Endothelial cell of umbilical vein (primary cell): ENCODE results near the gene PDSS2. TPM values are rescaled to one million over a fixed set of nuclear protein-coding genes. Genes with fewer than 3 reads are reported as not detected.
"Not testable (repeated sequence)": the region's sequence is repeated elsewhere in the genome, so short reads cannot be mapped to it uniquely, and the experiment has no call there.

ENCODE experiments used
- BruUV-seq: library from RNA; stranded (reverse); fragments of 400-500 nt; replicated peaks from 2 replicates; lab custom pipeline; 2021; lab: Mats Ljungman, UMichigan
- CTCF ChIA-PET: fragments of 300-600, 350-600 bp; sonication (Branson Sonifier 250); formaldehyde crosslinking; loops from one replicate; lab custom pipeline; 2021; ENCODE audit warnings: antibody characterized with exemption, inconsistent platforms; lab: Charles Lee
- POLR2A ChIA-PET: fragments of 300-600, 350-600 bp; sonication (Branson Sonifier 250); formaldehyde crosslinking; loops from one replicate; lab custom pipeline; 2021; ENCODE audit warnings: antibody characterized with exemption, inconsistent platforms; lab: Charles Lee
- DNase-seq: peaks from one replicate; pipeline ENCODE4 v3.0.0-alpha.2; 2011; ENCODE audit warnings: low read depth, low spot score
- FAIRE-seq: peaks from 2 replicates; lab custom pipeline; 2011; peaks lifted over from hg19 to GRCh38; lab: Jason Lieb, UNC
- H2AFZ ChIP-seq: 2 replicates; pipeline ENCODE4 v1.6.0; 2012; ENCODE audit warnings: low read depth, low read length, control low read depth, inconsistent platforms
- H3K27ac ChIP-seq: 2 replicates; pipeline ENCODE4 v1.5.1; 2011; ENCODE audit warnings: low read depth, mild to moderate bottlenecking, control low read depth, low read length, moderate library complexity; ENCODE audit not compliant: insufficient read depth
- H3K27me3 ChIP-seq, 2 experiments: 2 replicates each; pipeline versions ENCODE4 v1.6.0 to v1.6.1; 2011; ENCODE audit warnings: low read length in 2 of 2, mixed read lengths in 1 of 2; ENCODE audit not compliant: control insufficient read depth in 2 of 2, insufficient read depth in 2 of 2
- H3K36me3 ChIP-seq, 2 experiments: 2 replicates in 1 of 2; 3 replicates in 1 of 2; pipeline ENCODE4 v1.5.1; 2011; ENCODE audit warnings: low read length in 2 of 2, mild to moderate bottlenecking in 1 of 2, moderate library complexity in 1 of 2; ENCODE audit not compliant: control insufficient read depth in 2 of 2, insufficient read depth in 2 of 2; ENCODE audit errors: extremely low read depth in 1 of 2
- H3K4me1 ChIP-seq: 3 replicates; pipeline ENCODE4 v1.5.1; 2011; ENCODE audit warnings: mild to moderate bottlenecking, low read length; ENCODE audit not compliant: control insufficient read depth, insufficient read depth; ENCODE audit errors: extremely low read depth
- H3K4me2 ChIP-seq: 2 replicates; pipeline ENCODE4 v1.6.1; 2011; ENCODE audit warnings: low read length, control low read depth, mixed read lengths; ENCODE audit not compliant: insufficient read depth
- H3K4me3 ChIP-seq, 3 experiments: fragments of 200-600 bp in 1 of 3; sonication (generic), shearing (Covaris generic) in 1 of 3; replicated peaks in 1 of 3; 2 replicates each; pipeline ENCODE4 v1.5.1; 2011 to 2016; ENCODE audit warnings: control low read depth in 3 of 3, low read length in 3 of 3, mild to moderate bottlenecking in 2 of 3, inconsistent platforms in 1 of 3, low read depth in 1 of 3, moderate library complexity in 1 of 3; ENCODE audit not compliant: insufficient read depth in 1 of 3
- H3K79me2 ChIP-seq: 2 replicates; pipeline ENCODE4 v1.6.0; 2012; ENCODE audit warnings: low read length, inconsistent platforms; ENCODE audit not compliant: control insufficient read depth, insufficient read depth
- H3K9ac ChIP-seq: replicated peaks from 2 replicates; pipeline ENCODE3; 2011; ENCODE audit warnings: low read length, control low read depth; ENCODE audit not compliant: insufficient read depth; ENCODE audit errors: extremely low read depth
- H3K9me1 ChIP-seq: replicated peaks from 3 replicates; pipeline ENCODE4 v1.6.0; 2011; ENCODE audit warnings: mild to moderate bottlenecking, low read length; ENCODE audit not compliant: control insufficient read depth, insufficient read depth; ENCODE audit errors: extremely low read depth
- H3K9me3 ChIP-seq: replicated peaks from 2 replicates; pipeline ENCODE4 v1.5.1; 2012; ENCODE audit warnings: low read length, inconsistent platforms; ENCODE audit not compliant: control insufficient read depth, insufficient read depth
- H4K20me1 ChIP-seq: replicated peaks from 2 replicates; pipeline ENCODE3; 2011; ENCODE audit warnings: mild to moderate bottlenecking, low read length; ENCODE audit not compliant: control insufficient read depth, insufficient read depth; ENCODE audit errors: extremely low read depth
- EZH2 ChIP-seq: IDR thresholded peaks from 2 replicates; pipeline ENCODE4 v1.6.1; 2012; ENCODE audit warnings: borderline replicate concordance, low read depth, mild to moderate bottlenecking, moderate library complexity, low read length, inconsistent platforms; ENCODE audit not compliant: severe bottlenecking
- FOS ChIP-seq: IDR thresholded peaks from 2 replicates; pipeline ENCODE4 v1.6.1; 2011; ENCODE audit warnings: mild to moderate bottlenecking, low read length, moderate library complexity, borderline replicate concordance; ENCODE audit not compliant: insufficient read depth
- GATA2 ChIP-seq: IDR thresholded peaks from 2 replicates; pipeline ENCODE4 v1.7.0; 2011; ENCODE audit warnings: low read depth, mild to moderate bottlenecking, moderate library complexity, mixed read lengths, low read length; ENCODE audit not compliant: insufficient read length, insufficient read depth
- JUN ChIP-seq: IDR thresholded peaks from 2 replicates; pipeline ENCODE4 v1.6.1; 2011; ENCODE audit warnings: borderline replicate concordance, low read depth; ENCODE audit not compliant: insufficient read length, insufficient read depth
- MYC ChIP-seq: IDR thresholded peaks from one replicate; pipeline ENCODE4 v1.6.1; 2011; ENCODE audit warnings: mild to moderate bottlenecking, low read depth, low read length
- POLR2A ChIP-seq: IDR thresholded peaks from 2 replicates; pipeline ENCODE4 v1.6.1; 2012; ENCODE audit warnings: low read depth, mild to moderate bottlenecking, control low read depth, low read length
- POLR2AphosphoS5 ChIP-seq: IDR thresholded peaks from 2 replicates; pipeline ENCODE4 v1.6.1; 2012; ENCODE audit warnings: low read depth, mild to moderate bottlenecking, control low read depth, low read length, moderate library complexity; ENCODE audit not compliant: insufficient read depth
- dilution Hi-C: fragments of 300-500 bp; cut with MboI; formaldehyde crosslinking; loops from one replicate; pipeline ENCODE4 v1.15.0; 2019; ENCODE audit warnings: low sequenced_read_pairs; ENCODE audit not compliant: extremely low pct_ligation_motif_present
- intact Hi-C: fragments of 100-400 bp; cut with micrococcal nuclease; formaldehyde crosslinking; loops from one replicate; pipeline ENCODE4 v1.10.0; 2022
- polyA plus RNA-seq, 4 experiments: library from polyadenylated mRNA; depleted of rRNA in 3 of 4; stranded (reverse) in 3 of 4; unstranded in 1 of 4; fragments of >200 nt; gene quantifications; 2 replicates each; pipeline versions ENCODE4 v1.2.1 to v1.2.3, GENCODE V29; 2011 to 2012; ENCODE audit warnings: missing spikeins in 1 of 4
- total RNA-seq: library from RNA; stranded (reverse); gene quantifications from 2 replicates; pipeline ENCODE4 v1.2.3, GENCODE V29; 2021
- TF ChIP-seq, protein P1 (sequence below), 2 donors: IDR thresholded peaks; 1 replicate in 1 of 2; 2 replicates in 1 of 2; pipeline ENCODE4 v1.5.1; 2011; ENCODE audit warnings: low read length in 2 of 2, mild to moderate bottlenecking in 2 of 2, moderate library complexity in 2 of 2, control low read depth in 1 of 2, inconsistent platforms in 1 of 2, low read depth in 1 of 2; ENCODE audit not compliant: insufficient read depth in 1 of 2; ENCODE audit errors: extremely low read depth in 1 of 2
- TF ChIP-seq, protein P2 (sequence below): IDR thresholded peaks from 2 replicates; pipeline ENCODE4 v1.6.1; 2011; ENCODE audit not compliant: insufficient read depth, insufficient read length

PDSS2 gene
- total and polyA plus RNA-seq, 2 donors (not counting 3 experiments of a cell fraction or from before 2014, with no cell fraction given): 7.6 to 9.3 TPM

DNA sequence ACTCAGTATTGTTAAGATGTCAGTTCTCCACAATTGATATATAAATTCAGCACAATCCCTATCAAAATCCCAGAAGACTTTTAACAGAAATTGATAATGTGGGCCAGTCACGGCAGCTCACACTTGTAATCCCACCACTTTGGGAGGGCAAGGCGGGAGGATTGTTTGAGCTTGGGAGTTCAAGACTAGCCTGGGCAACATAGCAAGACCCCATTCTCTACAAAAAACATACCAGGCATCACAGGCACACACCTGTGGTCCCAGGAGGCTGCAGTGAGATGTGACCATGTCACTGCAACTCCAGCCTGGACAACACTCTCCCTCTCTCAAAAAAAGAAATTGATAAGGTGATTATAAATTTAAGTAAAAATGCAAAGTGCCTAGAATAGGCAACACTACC is 90.9 kb downstream of the PDSS2 start:
- FAIRE-seq: no peak
- no peak overlapping the region for H3K27ac ChIP-seq
- H3K36me3 ChIP-seq: no peaks in the 10 kb centered on the region
- dilution Hi-C loops: no loop called here
- no peaks in the 10 kb centered on the region for H3K9me3 ChIP-seq
- intact Hi-C loops: loop anchor here (5.0 kb wide), 1 partner anchor 789 kb away; no protein-coding TSS in a partner anchor
- no peaks in the 10 kb centered on the region for H3K79me2 ChIP-seq
- no peaks in the 10 kb centered on the region for H3K4me1 ChIP-seq
- no TSS peak for BruUV-seq
- no peaks in the 10 kb centered on the region for H3K9me1 ChIP-seq
- TF ChIP-seq, protein P1, sequence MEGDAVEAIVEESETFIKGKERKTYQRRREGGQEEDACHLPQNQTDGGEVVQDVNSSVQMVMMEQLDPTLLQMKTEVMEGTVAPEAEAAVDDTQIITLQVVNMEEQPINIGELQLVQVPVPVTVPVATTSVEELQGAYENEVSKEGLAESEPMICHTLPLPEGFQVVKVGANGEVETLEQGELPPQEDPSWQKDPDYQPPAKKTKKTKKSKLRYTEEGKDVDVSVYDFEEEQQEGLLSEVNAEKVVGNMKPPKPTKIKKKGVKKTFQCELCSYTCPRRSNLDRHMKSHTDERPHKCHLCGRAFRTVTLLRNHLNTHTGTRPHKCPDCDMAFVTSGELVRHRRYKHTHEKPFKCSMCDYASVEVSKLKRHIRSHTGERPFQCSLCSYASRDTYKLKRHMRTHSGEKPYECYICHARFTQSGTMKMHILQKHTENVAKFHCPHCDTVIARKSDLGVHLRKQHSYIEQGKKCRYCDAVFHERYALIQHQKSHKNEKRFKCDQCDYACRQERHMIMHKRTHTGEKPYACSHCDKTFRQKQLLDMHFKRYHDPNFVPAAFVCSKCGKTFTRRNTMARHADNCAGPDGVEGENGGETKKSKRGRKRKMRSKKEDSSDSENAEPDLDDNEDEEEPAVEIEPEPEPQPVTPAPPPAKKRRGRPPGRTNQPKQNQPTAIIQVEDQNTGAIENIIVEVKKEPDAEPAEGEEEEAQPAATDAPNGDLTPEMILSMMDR (IDR thresholded peaks at IDR 0.05; ENCODE audit: extremely low read depth in 1 of 2, insufficient read depth in 1 of 2, low read depth in 1 of 2, low read length in 2 of 2): no peak
- TF ChIP-seq FOS: no peak
- no peak for TF ChIP-seq JUN
- TF ChIP-seq POLR2AphosphoS5: no peak
- TF ChIP-seq, protein P2, sequence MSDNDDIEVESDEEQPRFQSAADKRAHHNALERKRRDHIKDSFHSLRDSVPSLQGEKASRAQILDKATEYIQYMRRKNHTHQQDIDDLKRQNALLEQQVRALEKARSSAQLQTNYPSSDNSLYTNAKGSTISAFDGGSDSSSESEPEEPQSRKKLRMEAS: no peak
- TF ChIP-seq EZH2: no peak
- TF ChIP-seq POLR2A: no peak
- no peak for TF ChIP-seq GATA2
- TF ChIP-seq MYC: no peak
- H3K27me3 ChIP-seq: no peaks in the 10 kb centered on the region
- no peak overlapping the region for H3K4me3 ChIP-seq
- no peak overlapping the region for H3K4me2 ChIP-seq
- no peak overlapping the region for H2AFZ ChIP-seq
- H4K20me1 ChIP-seq: no peaks in the 10 kb centered on the region
- no peak for DNase-seq
- CTCF ChIA-PET: interaction anchor here (0.8 kb wide), 1 partner anchor 11 kb away, joined by 3 read pairs; no protein-coding TSS in a partner anchor
- H3K9ac ChIP-seq: no peak overlapping the region
- POLR2A ChIA-PET: no interaction called here

DNA sequence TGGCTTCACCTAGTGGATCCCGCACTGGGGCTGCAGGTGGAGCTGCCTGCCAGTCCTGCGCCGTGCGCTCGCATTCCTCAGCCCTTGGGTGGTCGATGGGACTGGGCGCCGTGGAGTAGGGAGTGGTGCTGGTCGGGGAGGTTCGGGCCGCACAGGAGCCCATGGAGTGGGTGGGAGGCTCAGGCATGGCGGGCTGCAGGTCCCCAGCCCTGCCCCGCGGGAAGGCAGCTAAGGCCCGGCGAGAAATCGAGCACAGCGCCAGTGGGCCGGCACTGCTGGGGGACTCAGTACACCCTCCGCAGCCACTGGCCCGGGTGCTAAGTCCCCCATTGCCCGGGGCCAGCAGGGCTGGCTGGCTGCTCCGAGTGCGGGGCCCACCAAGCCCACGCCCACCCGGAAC is 95.2 kb downstream of the PDSS2 start:
- CTCF ChIA-PET, FAIRE-seq, H3K4me1 ChIP-seq, H3K27me3 ChIP-seq, intact Hi-C loops, H3K9ac ChIP-seq, H3K9me3 ChIP-seq, H3K4me2 ChIP-seq, POLR2A ChIA-PET, H3K9me1 ChIP-seq, H3K27ac ChIP-seq, H3K4me3 ChIP-seq, DNase-seq, H3K36me3 ChIP-seq, H4K20me1 ChIP-seq, H3K79me2 ChIP-seq, BruUV-seq, H2AFZ ChIP-seq, dilution Hi-C loops: not testable (repeated sequence)
